H9 (cell line): Measurements from ENCODE around the gene LRP10. TPM values are rescaled to one million over a fixed set of nuclear protein-coding genes. Genes with fewer than 3 reads are reported as not detected.

ENCODE experiments used
- DNase-seq: peaks from one replicate; pipeline ENCODE4 v3.0.0-alpha.2; 2017
- H2AFZ ChIP-seq: one replicate; pipeline ENCODE4 v1.6.1; 2013; ENCODE audit warnings: mild to moderate bottlenecking, low read length, control low read depth, moderate library complexity
- H2AK5ac ChIP-seq: 2 replicates; pipeline ENCODE4 v1.6.1; 2013; ENCODE audit warnings: low read length, control low read depth, mixed read lengths; ENCODE audit not compliant: insufficient read length
- H2BK120ac ChIP-seq: one replicate; pipeline ENCODE4 v1.6.1; 2013; ENCODE audit warnings: low read depth, mild to moderate bottlenecking, low read length, control low read depth, inconsistent platforms; ENCODE audit not compliant: poor library complexity, severe bottlenecking
- H2BK12ac ChIP-seq: 2 replicates; pipeline ENCODE4 v1.6.1; 2013; ENCODE audit warnings: low read length, control low read depth, mixed read lengths, low read depth; ENCODE audit not compliant: insufficient read length
- H2BK15ac ChIP-seq: 2 replicates; pipeline ENCODE4 v1.6.1; 2013; ENCODE audit warnings: low read depth, low read length, control low read depth
- H2BK20ac ChIP-seq: one replicate; pipeline ENCODE4 v1.6.1; 2013; ENCODE audit warnings: low read depth, mild to moderate bottlenecking, low read length, control low read depth, inconsistent platforms; ENCODE audit not compliant: poor library complexity, severe bottlenecking
- H2BK5ac ChIP-seq: 2 replicates; pipeline ENCODE4 v1.6.1; 2013; ENCODE audit warnings: low read length, control low read depth, mixed read lengths; ENCODE audit not compliant: insufficient read length
- H3K14ac ChIP-seq: 2 replicates; pipeline ENCODE4 v1.6.1; 2013; ENCODE audit warnings: low read length, control low read depth; ENCODE audit not compliant: insufficient read depth
- H3K18ac ChIP-seq: 2 replicates; pipeline ENCODE4 v1.6.1; 2013; ENCODE audit warnings: low read depth, mild to moderate bottlenecking, mixed read lengths, low read length, control low read depth; ENCODE audit not compliant: insufficient read length
- H3K23ac ChIP-seq: 2 replicates; pipeline ENCODE4 v1.6.1; 2013; ENCODE audit warnings: low read length, control low read depth, mixed read lengths, low read depth; ENCODE audit not compliant: insufficient read length
- H3K23me2 ChIP-seq: 2 replicates; pipeline ENCODE4 v1.6.1; 2013; ENCODE audit warnings: low read depth, mild to moderate bottlenecking, mixed read lengths, low read length, control low read depth; ENCODE audit not compliant: insufficient read length, poor library complexity, severe bottlenecking
- H3K27ac ChIP-seq: 2 replicates; pipeline ENCODE4 v1.5.1; 2013; ENCODE audit warnings: low read length, control low read depth, mixed read lengths, low read depth; ENCODE audit not compliant: insufficient read length
- H3K27me3 ChIP-seq: 2 replicates; pipeline ENCODE4 v1.6.1; 2013; ENCODE audit warnings: low read length, control low read depth, inconsistent platforms; ENCODE audit not compliant: insufficient read depth
- H3K4ac ChIP-seq: 2 replicates; pipeline ENCODE4 v1.6.1; 2013; ENCODE audit warnings: low read depth, mild to moderate bottlenecking, control low read depth, inconsistent platforms, low read length, moderate library complexity
- H3K4me1 ChIP-seq: 2 replicates; pipeline ENCODE4 v1.6.1; 2013; ENCODE audit warnings: low read length, control low read depth, inconsistent platforms; ENCODE audit not compliant: insufficient read depth
- H3K4me2 ChIP-seq: 2 replicates; pipeline ENCODE4 v1.6.1; 2013; ENCODE audit warnings: low read length, control low read depth, mixed read lengths; ENCODE audit not compliant: insufficient read length, insufficient read depth
- H3K56ac ChIP-seq: 2 replicates; pipeline ENCODE4 v1.6.1; 2013; ENCODE audit warnings: low read depth, mild to moderate bottlenecking, mixed read lengths, low read length, control low read depth; ENCODE audit not compliant: insufficient read length
- H3K79me1 ChIP-seq: 2 replicates; pipeline ENCODE4 v1.6.1; 2013; ENCODE audit warnings: low read depth, mild to moderate bottlenecking, moderate library complexity, low read length, control low read depth, inconsistent platforms; ENCODE audit not compliant: insufficient read depth, poor library complexity, severe bottlenecking
- H3K79me2 ChIP-seq: 2 replicates; pipeline ENCODE4 v1.6.1; 2013; ENCODE audit warnings: low read length, control low read depth, inconsistent platforms; ENCODE audit not compliant: insufficient read depth
- H3K9ac ChIP-seq: 2 replicates; pipeline ENCODE4 v1.6.1; 2013; ENCODE audit warnings: low read length, control low read depth, mixed read lengths; ENCODE audit not compliant: insufficient read length; ENCODE audit errors: extremely low read depth
- H3K9me3 ChIP-seq: one replicate; pipeline ENCODE4 v1.6.1; 2013; ENCODE audit warnings: low read depth, low read length, inconsistent platforms; ENCODE audit not compliant: control insufficient read depth
- H3T11ph ChIP-seq: one replicate; pipeline ENCODE4 v1.6.1; 2013; ENCODE audit warnings: mild to moderate bottlenecking, low read length, control low read depth, inconsistent platforms
- H4K20me1 ChIP-seq: one replicate; pipeline ENCODE4 v1.6.1; 2013; ENCODE audit not compliant: control insufficient read depth, insufficient read length, insufficient read depth
- H4K5ac ChIP-seq: 2 replicates; pipeline ENCODE4 v1.6.1; 2013; ENCODE audit warnings: low read depth, mild to moderate bottlenecking, mixed read lengths, low read length, control low read depth; ENCODE audit not compliant: insufficient read length
- H4K8ac ChIP-seq: replicated peaks from 2 replicates; pipeline ENCODE4 v1.6.1; 2013; ENCODE audit warnings: low read length, control low read depth, mixed read lengths, low read depth; ENCODE audit not compliant: insufficient read length
- H4K91ac ChIP-seq: 2 replicates; pipeline ENCODE4 v1.6.1; 2013; ENCODE audit warnings: low read depth, mild to moderate bottlenecking, moderate library complexity, mixed read lengths, low read length, control low read depth; ENCODE audit not compliant: insufficient read length
- H3K27ac Mint-ChIP-seq, 3 experiments: 2 replicates in 2 of 3; 3 replicates in 1 of 3; pipeline ENCODE4 v1.8.0; 2020 to 2021; ENCODE audit warnings: mixed read lengths in 3 of 3, mild to moderate bottlenecking in 1 of 3, moderate library complexity in 1 of 3
- H3K27me3 Mint-ChIP-seq: 2 replicates; pipeline ENCODE4 v1.8.0; 2021; ENCODE audit warnings: low read depth, mild to moderate bottlenecking, moderate library complexity, mixed read lengths
- H3K36me3 Mint-ChIP-seq, 3 experiments: 2 replicates in 2 of 3; 3 replicates in 1 of 3; pipeline ENCODE4 v1.8.0; 2020 to 2021; ENCODE audit warnings: low read depth in 3 of 3, mixed read lengths in 3 of 3; ENCODE audit not compliant: insufficient read depth in 1 of 3
- H3K4me1 Mint-ChIP-seq, 2 experiments: 2 replicates each; pipeline ENCODE4 v1.8.0; 2020; ENCODE audit warnings: mixed read lengths in 2 of 2
- H3K4me3 Mint-ChIP-seq, 2 experiments: 2 replicates in 1 of 2; 3 replicates in 1 of 2; pipeline ENCODE4 v1.8.0; 2020 to 2021; ENCODE audit warnings: mild to moderate bottlenecking in 2 of 2, mixed read lengths in 2 of 2, moderate library complexity in 1 of 2
- H3K9me3 Mint-ChIP-seq, 2 experiments: 2 replicates in 1 of 2; 3 replicates in 1 of 2; pipeline ENCODE4 v1.8.0; 2020; ENCODE audit warnings: mild to moderate bottlenecking in 2 of 2, mixed read lengths in 2 of 2, moderate library complexity in 1 of 2
- CTCF ChIP-seq: fragments of 200-600 bp; sonication (generic); conservative IDR thresholded peaks from 3 replicates; pipeline ENCODE4 v1.8.0; 2021; ENCODE audit warnings: antibody characterized with exemption, mild to moderate bottlenecking
- WGBS: extraction: QIAGEN DNeasy Blood & Tissue Kit; methylation state at CpG from one replicate; pipeline ENCODE4 v1.1.7; 2013; ENCODE audit warnings: missing lambda C conversion rate, low lambda C conversion rate, mixed read lengths; ENCODE audit not compliant: insufficient read length; ENCODE audit errors: extremely low coverage; 5-methylcytosine and 5-hydroxymethylcytosine counted together
- total RNA-seq: library from RNA; stranded (reverse); gene quantifications from 2 replicates; pipeline ENCODE4 v1.2.1, GENCODE V29; 2021

LRP10 gene
- total RNA-seq, 1 experiment from 2014 or later, result 13.3 TPM

GRCh38 chr14:22901799-22902198 lies 30.3 kb downstream of the LRP10 start:
- Histone ChIP-seq H2BK5ac (no peak overlapping the region), H4K8ac (no peak overlapping the region), H3K79me1 (no peaks in the 10 kb centered on the region), H3K27me3 (peaks cover 9% of the 10 kb centered on the region; the same call in 1 of the 2 replicates), H3K9me3 (no peaks in the 10 kb centered on the region), H3K14ac (no peak overlapping the region), H4K5ac (no peak overlapping the region), H3T11ph (no peak overlapping the region), H2AK5ac (no peak overlapping the region), H3K79me2 (no peaks in the 10 kb centered on the region), H3K27ac (no peak overlapping the region), H3K56ac (no peak overlapping the region), H3K23ac (no peak overlapping the region), H3K18ac (no peak overlapping the region), H3K23me2 (no peaks in the 10 kb centered on the region), H2AFZ (no peak overlapping the region), H2BK120ac (no peak overlapping the region), H2BK15ac (no peak overlapping the region), H2BK12ac (no peak overlapping the region), H4K20me1 (no peaks in the 10 kb centered on the region), H3K9ac (no peak overlapping the region), H3K4me2 (no peak overlapping the region), H3K4me1 (no peaks in the 10 kb centered on the region), H2BK20ac (no peak overlapping the region), H4K91ac (no peak overlapping the region), H3K4ac (no peak overlapping the region)
- WGBS, result no CpG with 5 or more reads among the region's 7 CpGs
- Mint-ChIP-seq H3K4me1 (peaks cover 14 to 19% of the 10 kb centered on the region in 2 experiments), H3K36me3 (peaks cover 39 to 65% (median 54%) of the 10 kb centered on the region in 3 experiments), H3K27me3 (peaks cover 22% of the 10 kb centered on the region), H3K27ac (no peak overlapping the region), H3K4me3 (no peak overlapping the region), H3K9me3 (no peaks in the 10 kb centered on the region)
- TF ChIP-seq CTCF, result no peak
- no peak for DNase-seq
